GM21423 (cell line): ENCODE results near the gene MOBP.

Source experiments
- ATAC-seq: cut with Tn5 transposase; IDR thresholded peaks from one replicate; pipeline ENCODE4 v1.9.1; 2021; ENCODE audit warnings: mild to moderate bottlenecking, moderate library complexity; ENCODE audit not compliant: unreplicated experiment

MOBP gene

DNA sequence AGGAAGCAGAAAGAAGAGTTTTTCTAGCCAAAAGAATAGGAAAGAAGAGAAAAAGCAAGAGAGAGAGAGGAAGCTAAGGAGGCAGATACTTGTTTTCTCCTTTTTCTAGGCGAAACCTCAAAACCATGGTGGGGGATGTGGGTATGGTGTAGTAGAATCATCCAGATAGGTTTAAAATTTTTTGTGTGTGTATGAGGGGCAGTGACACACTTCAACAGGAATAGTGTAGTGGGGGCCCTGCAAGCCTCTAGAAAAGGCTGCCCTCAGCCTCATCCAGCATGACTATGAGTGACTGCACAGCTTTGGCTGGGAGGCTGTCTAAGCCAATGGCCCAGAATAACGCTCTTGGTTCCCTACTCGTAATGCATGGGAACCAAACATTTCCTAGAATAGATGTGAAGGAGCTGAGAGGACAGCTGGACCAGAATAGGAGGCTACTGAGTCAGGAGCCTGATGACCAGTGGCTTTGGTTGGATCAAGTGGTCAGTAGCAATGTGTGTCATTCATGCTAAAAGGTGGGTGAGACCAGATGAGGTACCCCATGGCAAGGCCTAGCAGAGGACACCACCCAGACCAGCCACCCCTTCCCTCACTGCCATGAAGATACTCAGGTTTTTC, 24.4 kb downstream of the MOBP start:
- no peak for ATAC-seq

GRCh38 chr3:39494781-39495180, 27.3 kb downstream of the MOBP start:
- ATAC-seq, result no peak

DNA sequence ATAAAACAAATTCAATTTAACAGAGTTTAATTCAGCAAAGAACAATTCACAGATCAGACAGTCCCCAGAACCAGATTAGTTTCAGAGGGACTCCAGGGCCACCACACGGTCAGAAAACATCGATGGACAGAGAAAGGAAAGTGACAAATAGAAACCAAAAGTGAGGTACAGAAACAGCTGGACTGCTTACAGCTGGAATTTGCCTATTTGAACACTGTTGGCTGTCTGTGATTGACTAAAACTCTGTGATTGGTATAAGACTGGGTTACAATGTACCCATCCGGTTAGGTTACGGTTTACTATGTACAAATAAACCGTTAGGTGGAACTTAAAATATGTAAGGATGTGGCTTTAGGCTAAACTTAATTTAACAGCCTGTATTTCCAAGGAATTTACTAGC, 30.3 kb downstream of the MOBP start:
- no peak for ATAC-seq

DNA sequence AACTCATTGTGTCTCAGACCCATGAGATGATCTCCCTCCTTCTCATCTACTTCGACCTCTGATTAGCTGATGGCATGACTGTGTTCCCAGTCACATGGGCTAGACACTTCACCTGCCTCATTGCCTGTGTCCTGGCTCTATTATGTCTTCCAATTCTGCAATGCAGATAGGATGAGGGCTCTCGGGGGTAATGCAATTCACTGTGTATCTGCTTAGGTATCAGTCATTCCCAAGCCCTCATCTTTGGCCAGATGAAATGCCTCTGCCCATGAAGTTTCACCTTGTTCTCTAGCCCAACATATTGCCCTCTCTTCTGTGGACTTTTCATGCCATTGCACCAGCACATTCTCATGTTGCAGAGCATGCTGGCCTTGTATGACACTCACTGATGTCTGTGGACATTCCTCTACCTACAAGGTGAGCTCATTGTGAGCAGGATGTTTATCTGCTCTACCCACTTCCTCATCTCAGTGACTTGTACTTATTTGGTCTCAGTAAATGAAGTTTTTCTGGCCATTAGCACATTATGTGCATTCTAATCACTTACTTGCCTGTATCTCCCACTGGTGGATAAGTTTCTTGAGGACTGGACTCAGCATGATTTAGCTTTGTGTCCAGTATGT, 32.3 kb downstream of the MOBP start:
- no peak for ATAC-seq

DNA sequence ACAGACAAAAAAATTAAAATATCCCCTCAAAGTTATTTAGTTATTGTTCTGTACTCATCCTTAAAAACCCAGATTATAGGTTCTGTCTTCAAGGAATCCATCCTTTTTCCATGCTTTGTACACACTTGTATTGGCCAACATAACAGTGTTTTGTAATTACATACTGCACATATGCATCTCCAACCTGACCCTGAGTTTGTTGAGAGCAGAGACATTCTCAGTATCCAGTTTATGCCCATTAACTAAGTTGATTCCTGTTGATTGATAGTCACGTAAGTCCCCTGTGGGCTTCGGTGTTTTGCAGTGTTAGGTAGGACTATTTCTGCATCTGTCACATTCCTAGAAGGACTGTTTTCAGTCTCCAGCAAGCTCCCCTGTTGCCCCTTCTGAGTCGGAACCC, 33.6 kb downstream of the MOBP start:
- ATAC-seq, result no peak

DNA sequence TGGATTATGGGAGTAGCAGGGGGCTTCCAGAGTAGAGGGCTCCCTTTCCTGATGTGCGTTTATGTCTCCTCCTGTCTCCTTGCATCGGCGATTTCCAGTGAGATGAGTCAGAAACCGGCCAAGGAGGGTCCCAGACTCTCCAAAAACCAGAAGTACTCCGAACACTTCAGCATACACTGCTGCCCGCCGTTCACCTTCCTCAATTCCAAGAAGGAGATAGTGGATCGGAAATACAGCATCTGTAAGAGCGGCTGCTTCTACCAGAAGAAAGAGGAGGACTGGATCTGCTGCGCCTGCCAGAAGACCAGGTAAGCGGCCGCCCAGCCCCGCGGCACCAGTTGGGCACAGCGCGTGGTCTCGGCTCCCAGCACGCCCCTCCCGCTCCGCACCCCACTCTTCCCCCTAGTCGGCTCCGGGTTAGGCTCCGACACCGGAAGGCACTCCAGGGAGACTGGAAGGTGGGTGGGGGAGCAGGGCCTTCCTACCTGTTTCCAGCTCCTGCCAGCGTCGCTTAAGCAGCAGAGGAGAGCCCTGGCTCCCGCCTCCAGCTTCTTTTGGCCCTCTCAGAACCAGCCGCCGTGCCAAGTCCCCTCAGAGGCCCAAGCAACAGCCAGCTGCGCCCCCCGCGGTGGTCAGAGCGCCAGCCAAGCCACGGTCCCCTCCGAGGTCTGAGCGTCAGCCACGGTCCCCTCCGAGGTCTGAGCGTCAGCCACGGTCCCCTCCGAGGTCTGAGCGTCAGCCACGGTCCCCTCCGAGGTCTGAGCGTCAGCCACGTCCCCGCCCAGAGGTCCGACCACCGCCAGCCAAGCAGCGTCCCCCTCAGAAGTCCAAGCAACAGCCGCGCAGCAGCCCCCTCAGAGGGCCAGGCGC, 34.7 kb downstream of the MOBP start:
- no peak for ATAC-seq

- no peak for ATAC-seq
These were observed 35.3 kb downstream of the MOBP start for GRCh38 chr3:39502838-39503145.

DNA sequence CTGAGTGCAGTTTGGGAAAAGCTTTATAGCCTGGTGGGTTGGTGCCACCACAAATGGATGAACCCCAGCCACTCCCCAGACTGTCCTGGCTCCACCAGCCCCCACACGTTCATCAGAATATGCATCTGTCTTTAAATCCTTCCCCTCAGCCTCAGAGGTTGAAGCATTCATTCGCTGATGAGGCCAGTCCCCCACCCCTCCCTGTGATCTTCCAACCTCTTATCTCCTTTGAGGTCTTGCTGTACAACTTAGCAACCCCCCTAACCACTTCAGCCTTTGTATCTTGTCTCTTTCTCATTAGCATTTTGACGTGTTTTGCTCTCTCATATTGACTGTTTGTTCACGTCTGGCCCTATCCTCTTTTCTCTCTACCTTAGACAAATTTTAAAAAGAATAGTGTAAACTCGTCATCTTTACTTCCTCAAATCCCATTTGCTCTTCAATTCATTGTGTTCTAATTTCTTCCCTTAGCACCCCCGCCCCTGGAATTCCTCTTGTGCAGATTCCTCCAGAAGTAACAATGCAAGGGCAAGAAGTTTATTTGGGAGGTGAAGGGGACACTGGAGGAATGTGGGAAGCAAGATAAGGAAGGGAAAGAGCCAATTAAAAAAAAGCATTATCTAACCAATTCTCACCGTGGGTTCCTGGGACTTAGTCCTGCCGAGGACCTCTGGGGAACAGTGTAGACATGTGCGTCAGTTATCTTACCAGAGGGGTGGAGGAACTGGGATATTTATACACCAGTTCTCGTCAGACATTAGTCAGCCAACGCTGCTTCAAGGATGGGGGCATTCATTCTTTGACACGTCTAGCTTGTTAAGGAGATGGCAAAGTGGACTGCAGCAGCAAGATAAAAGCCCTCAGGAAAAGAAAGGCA, 38.6 kb downstream of the MOBP start:
- ATAC-seq, result no peak

- no peak for ATAC-seq
These were observed 39.4 kb downstream of the MOBP start for GRCh38 chr3:39506863-39507262.

DNA sequence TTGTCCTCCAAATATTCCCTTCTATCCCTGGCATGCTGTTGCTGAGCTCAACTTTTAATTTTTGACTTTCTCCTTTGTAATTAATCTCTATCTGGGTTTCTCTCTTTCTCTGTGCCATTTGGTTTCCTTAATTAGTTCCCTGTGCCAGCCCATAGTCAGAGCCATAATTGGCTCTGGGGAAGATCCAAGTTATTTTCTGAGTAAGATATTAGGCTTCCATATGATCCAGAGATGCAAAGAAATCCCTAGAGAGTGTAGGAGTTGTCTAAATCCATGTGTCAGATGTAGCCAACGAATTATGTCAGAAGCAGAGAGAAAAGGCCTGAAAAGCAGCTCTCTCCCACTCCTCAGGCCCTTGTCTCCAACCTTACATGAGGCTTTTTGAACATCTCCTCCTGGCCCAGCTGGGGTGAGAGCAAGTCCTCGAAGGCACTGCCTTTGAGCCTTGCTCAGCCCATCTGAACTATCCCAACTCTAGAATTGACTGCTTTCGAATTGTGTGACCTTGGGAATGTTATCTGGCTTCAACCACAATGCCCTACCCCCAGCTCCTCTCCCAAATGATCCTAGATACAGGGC, 46.4 kb downstream of the MOBP start:
- ATAC-seq, result no peak

DNA sequence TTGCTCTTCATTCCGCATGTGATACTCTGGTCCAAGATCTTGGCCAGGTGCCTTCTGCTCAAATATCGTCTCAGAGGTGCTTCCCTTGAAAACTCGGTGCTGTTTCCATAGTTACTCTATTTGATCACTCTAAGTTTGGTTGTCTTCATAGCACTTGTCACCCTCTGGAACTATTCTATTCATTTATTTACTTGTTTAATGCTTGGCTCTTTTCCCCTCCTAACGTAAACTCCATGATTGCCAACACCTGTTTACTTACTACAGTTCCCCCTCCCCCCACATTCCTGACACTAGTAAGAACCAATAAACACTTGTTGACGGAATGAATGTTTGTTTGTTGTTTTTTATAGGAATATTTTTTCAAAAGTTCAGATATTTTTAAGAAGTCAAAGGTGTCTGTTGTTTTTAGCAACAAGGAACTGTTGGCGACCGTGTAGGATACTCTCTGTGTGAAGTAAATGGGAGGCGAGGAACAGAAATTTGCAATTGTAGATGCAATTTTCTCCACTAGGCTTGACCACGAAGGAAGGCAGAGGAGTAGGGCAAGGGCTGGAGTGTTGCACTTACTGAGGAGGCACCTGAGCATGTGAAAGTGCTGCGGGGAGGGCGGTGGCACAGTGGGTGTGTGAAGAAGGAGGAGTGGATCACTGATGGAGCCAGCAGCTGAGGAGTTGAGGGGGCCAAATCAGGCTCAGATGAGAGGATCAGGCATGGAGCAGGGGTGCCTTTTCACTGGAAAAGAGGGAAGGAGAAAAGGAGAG, 48.4 kb downstream of the MOBP start:
- ATAC-seq, result no peak

DNA sequence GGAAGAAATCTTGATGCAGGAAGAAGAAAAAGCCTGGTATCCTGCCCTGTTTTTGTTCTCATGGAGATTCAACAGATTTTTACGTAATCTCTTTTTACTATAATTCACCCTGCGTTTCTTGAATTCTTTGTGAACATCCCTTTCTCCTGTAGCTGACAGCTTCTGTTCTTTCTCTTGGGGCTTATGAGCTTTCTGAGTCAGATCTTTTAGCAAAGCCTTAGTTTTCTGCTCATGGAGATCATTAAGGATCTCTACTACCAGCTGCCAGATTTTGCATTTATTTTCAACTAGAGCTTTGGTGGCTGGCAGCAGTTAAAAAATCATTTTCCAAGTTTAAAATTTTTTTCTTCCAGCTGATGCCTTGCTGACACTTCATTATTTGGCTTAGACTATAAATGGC, 51.6 kb downstream of the MOBP start:
- ATAC-seq, result no peak

- ATAC-seq, result no peak
These were observed 52.2 kb downstream of the MOBP start for GRCh38 chr3:39519554-39520288.

DNA sequence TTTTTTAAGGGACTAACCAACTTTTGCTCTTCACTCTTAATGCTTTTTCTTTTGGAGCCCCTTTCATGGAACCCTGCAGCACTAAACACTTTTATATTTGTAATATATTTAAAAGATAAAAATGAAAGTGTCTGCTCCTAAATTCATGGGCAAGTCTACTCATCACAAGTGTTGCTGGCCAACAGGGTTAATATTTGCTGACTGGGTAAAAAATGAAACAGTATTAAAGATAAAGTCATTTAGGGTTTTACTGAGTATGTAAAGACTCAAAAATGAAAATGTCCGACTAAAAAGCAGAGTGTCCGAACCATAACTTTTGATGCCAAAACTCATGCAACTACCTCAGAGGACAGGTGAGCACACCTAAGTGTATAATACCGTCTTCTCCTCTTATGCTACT, 54.0 kb downstream of the MOBP start:
- no peak for ATAC-seq

DNA sequence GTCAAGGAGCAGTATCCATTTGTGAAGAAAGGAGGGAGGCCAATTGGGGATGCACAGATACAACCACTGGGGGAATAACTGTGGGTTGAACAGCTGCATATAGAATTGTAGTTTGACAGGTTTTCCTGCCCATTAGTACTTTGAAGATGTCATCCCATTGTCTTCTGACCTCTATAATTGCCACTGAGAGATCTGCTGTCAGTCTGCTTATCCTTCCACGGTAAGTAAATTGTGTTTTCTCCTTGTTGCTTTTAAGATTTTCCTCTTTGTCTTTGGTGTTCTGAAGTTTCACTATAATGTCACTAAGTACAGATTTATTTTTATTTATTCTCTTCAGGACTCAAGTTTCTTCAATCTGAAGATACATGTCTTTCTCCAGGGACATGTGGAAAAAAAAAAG, 56.6 kb downstream of the MOBP start:
- no peak for ATAC-seq

DNA sequence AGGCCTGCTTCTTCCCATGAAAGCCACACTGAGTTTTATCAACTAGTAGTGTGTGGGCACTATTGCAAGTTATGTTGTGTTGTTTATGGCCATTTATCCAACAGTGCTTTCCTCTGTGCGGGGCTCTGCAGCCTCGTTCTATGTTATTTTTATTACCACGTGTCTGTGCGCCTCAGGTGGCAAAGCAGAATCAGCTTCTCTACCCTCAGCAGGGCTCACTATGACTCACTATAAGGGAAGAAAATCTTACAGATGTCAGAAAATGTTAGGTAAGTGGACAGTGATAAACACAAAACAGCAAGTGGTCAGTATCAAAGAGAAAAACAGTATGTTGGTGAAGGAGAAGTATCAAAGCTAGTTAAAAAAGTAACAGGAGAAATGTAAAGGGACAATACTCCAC, 61.4 kb downstream of the MOBP start:
- no peak for ATAC-seq

GRCh38 chr3:39529577-39529976, 62.1 kb downstream of the MOBP start:
- no peak for ATAC-seq

GRCh38 chr3:39531066-39531465, 63.6 kb downstream of the MOBP start:
- ATAC-seq, result no peak

GRCh38 chr3:39531665-39532064, 64.2 kb downstream of the MOBP start:
- no peak for ATAC-seq

DNA sequence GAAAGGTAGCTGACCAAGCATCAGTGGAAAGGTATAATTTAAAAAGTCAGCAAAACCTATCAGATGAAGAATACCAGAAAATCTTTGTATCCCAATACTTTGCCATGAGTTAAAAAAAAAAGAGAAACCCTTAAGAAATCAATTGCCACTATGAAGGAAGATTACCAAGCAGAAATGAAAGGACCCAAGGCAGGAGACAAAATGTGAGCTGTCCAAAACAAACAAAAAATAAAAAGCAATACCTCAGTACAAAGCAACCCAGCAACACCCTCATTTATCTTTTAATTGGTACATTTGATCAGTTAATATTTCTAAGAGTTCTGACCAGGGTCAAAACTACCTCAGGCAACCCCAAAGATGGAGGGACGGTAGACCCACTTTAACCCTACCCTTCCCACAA, 65.3 kb downstream of the MOBP start:
- no peak for ATAC-seq
